SK-N-SH (cell line): ENCODE data around the gene TOM1L2. TPM values are rescaled to one million over a fixed set of nuclear protein-coding genes. Genes with fewer than 3 reads are reported as not detected.

Experiments used
- CTCF ChIA-PET: fragments of 300-600, 350-600 bp; formaldehyde crosslinking; extraction: SDS; loops from one replicate; lab custom pipeline; 2021; lab: Yijun Ruan, JAX
- POLR2A ChIA-PET: fragments of 350-600 bp; sonication (Branson Sonifier 250); formaldehyde crosslinking; extraction: SDS; loops from one replicate; lab custom pipeline; 2020; ENCODE audit warnings: antibody characterized with exemption, inconsistent platforms; lab: Yijun Ruan, JAX
- DNase-seq: peaks from one replicate; pipeline ENCODE4 v3.0.0; 2012
- H2AFZ ChIP-seq: fragments of 200-600 bp; sonication (generic); 2 replicates; pipeline ENCODE4 v1.8.1; 2016; ENCODE audit warnings: antibody characterized with exemption, mild to moderate bottlenecking, low read depth
- H3F3A ChIP-seq: fragments of 200-600 bp; sonication (generic); replicated peaks from 2 replicates; pipeline ENCODE3; 2016; ENCODE audit warnings: antibody characterized with exemption, mild to moderate bottlenecking; ENCODE audit not compliant: insufficient read depth
- H3K27ac ChIP-seq, 2 experiments: fragments of 200-500 bp in 1 of 2; fragments of 200-600 bp in 1 of 2; sonication (Bioruptor generic) in 1 of 2; sonication (generic), shearing (Covaris generic) in 1 of 2; 2 replicates each; pipeline versions ENCODE4 v1.5.1 to v1.6.1; 2014 to 2016; ENCODE audit warnings: low read depth in 2 of 2, inconsistent platforms in 1 of 2, low read length in 1 of 2, mild to moderate bottlenecking in 1 of 2, mixed read lengths in 1 of 2
- H3K27me3 ChIP-seq: fragments of 200-600 bp; sonication (generic), shearing (Covaris generic); 2 replicates; pipeline ENCODE4 v1.6.1; 2016; ENCODE audit warnings: mixed run types; ENCODE audit not compliant: insufficient read depth
- H3K36me3 ChIP-seq, 2 experiments: fragments of 200-500 bp in 1 of 2; fragments of 200-600 bp in 1 of 2; sonication (Bioruptor generic) in 1 of 2; sonication (generic) in 1 of 2; replicated peaks in 1 of 2; 2 replicates each; pipeline versions ENCODE3 to v1.5.1; 2014 to 2016; ENCODE audit warnings: low read length in 1 of 2, mild to moderate bottlenecking in 1 of 2; ENCODE audit not compliant: insufficient read depth in 2 of 2, control insufficient read depth in 1 of 2
- H3K4me1 ChIP-seq, 2 experiments: fragments of 200-500 bp in 1 of 2; fragments of 200-600 bp in 1 of 2; sonication (Bioruptor generic) in 1 of 2; sonication (generic), shearing (Covaris generic) in 1 of 2; 2 replicates each; pipeline versions ENCODE4 v1.5.1 to v1.6.1; 2014 to 2016; ENCODE audit warnings: low read depth in 1 of 2, low read length in 1 of 2, mixed run types in 1 of 2; ENCODE audit not compliant: insufficient read depth in 2 of 2, control insufficient read depth in 1 of 2
- H3K4me2 ChIP-seq: fragments of 200-600 bp; sonication (generic), shearing (Covaris generic); 2 replicates; pipeline ENCODE4 v1.6.1; 2017; ENCODE audit warnings: mixed run types
- H3K4me3 ChIP-seq, 2 experiments: fragments of 200-500 bp in 1 of 2; fragments of 200-600 bp in 1 of 2; sonication (Bioruptor generic) in 1 of 2; sonication (generic), shearing (Covaris generic) in 1 of 2; 2 replicates each; pipeline versions ENCODE4 v1.5.1 to v1.8.1; 2014 to 2016; ENCODE audit warnings: low read depth in 2 of 2, inconsistent platforms in 1 of 2, low read length in 1 of 2, mild to moderate bottlenecking in 1 of 2, mixed read lengths in 1 of 2, moderate library complexity in 1 of 2
- H3K79me2 ChIP-seq: fragments of 200-600 bp; sonication (generic); 2 replicates; pipeline ENCODE4 v1.8.1; 2017; ENCODE audit warnings: mild to moderate bottlenecking; ENCODE audit not compliant: insufficient read depth
- H3K9ac ChIP-seq: fragments of 200-600 bp; sonication (generic); 2 replicates; pipeline ENCODE4 v1.6.1; 2017; ENCODE audit warnings: mixed run types
- H3K9me2 ChIP-seq: fragments of 200-600 bp; sonication (generic); 2 replicates; pipeline ENCODE4 v1.6.1; 2017; ENCODE audit warnings: mixed run types
- H3K9me3 ChIP-seq: fragments of 200-600 bp; sonication (generic); 2 replicates; pipeline ENCODE4 v1.6.1; 2017; ENCODE audit warnings: mixed run types, mild to moderate bottlenecking, moderate library complexity
- H4K20me1 ChIP-seq: fragments of 200-600 bp; sonication (generic); 2 replicates; pipeline ENCODE4 v1.6.1; 2017; ENCODE audit warnings: mild to moderate bottlenecking, mixed run types; ENCODE audit not compliant: insufficient read depth
- CHD2 ChIP-seq: fragments of 150-350 bp; IDR thresholded peaks from 2 replicates; pipeline ENCODE4 v1.6.1; 2018; ENCODE audit warnings: low read length; ENCODE audit not compliant: partially characterized antibody
- FOSL2 ChIP-seq: IDR thresholded peaks from 2 replicates; pipeline ENCODE4 v1.4.0; 2012; ENCODE audit warnings: low read depth, mild to moderate bottlenecking, moderate library complexity, borderline replicate concordance
- FOXJ3 ChIP-seq: sonication (generic); formaldehyde crosslinking; IDR thresholded peaks from 2 replicates; pipeline ENCODE4 v1.5.1; 2020; ENCODE audit warnings: mild to moderate bottlenecking, missing genetic modification reagents
- GATA2 ChIP-seq: sonication (generic); formaldehyde crosslinking; IDR thresholded peaks from 2 replicates; pipeline ENCODE4 v1.5.0; 2020; ENCODE audit warnings: mild to moderate bottlenecking, missing genetic modification reagents
- MEF2A ChIP-seq: IDR thresholded peaks from 2 replicates; pipeline ENCODE4 v1.4.0; 2012; ENCODE audit warnings: low read depth, borderline replicate concordance
- POLR2AphosphoS5 ChIP-seq: IDR thresholded peaks from 2 replicates; pipeline ENCODE4 v1.6.1; 2012; ENCODE audit warnings: low read depth, low read length
- RCOR1 ChIP-seq: fragments of 150-350 bp; IDR thresholded peaks from 2 replicates; pipeline ENCODE4 v1.6.1; 2017; ENCODE audit warnings: antibody characterized with exemption, low read length
- RFX5 ChIP-seq: IDR thresholded peaks from 2 replicates; pipeline ENCODE4 v1.6.1; 2012; ENCODE audit warnings: mild to moderate bottlenecking, improper control_type of control experiment, low read length
- SIN3A ChIP-seq: IDR thresholded peaks from 2 replicates; pipeline ENCODE4 v1.6.1; 2012; ENCODE audit warnings: low read depth, mild to moderate bottlenecking, low read length, moderate library complexity, borderline replicate concordance
- SMC3 ChIP-seq: IDR thresholded peaks from 2 replicates; pipeline ENCODE4 v1.6.1; 2012; ENCODE audit warnings: low read depth, low read length, improper control_type of control experiment
- TAF1 ChIP-seq: IDR thresholded peaks from 2 replicates; pipeline ENCODE4 v1.6.1; 2012; ENCODE audit warnings: low read depth, mild to moderate bottlenecking, low read length, moderate library complexity, borderline replicate concordance
- TEAD4 ChIP-seq: IDR thresholded peaks from 2 replicates; pipeline ENCODE4 v1.4.0; 2012; ENCODE audit warnings: mild to moderate bottlenecking, borderline replicate concordance; ENCODE audit not compliant: insufficient read depth
- WGBS: methylation state at CpG from one replicate; pipeline ENCODE4 v1.1.6; 2017; ENCODE audit warnings: low lambda C conversion rate; 5-methylcytosine and 5-hydroxymethylcytosine counted together
- polyA plus RNA-seq, 3 experiments: library from polyadenylated mRNA; depleted of rRNA; stranded (reverse); fragments of >200 nt; gene quantifications; 2 replicates each; pipeline ENCODE4 v1.2.3, GENCODE V29; 2012
- TF ChIP-seq, protein P1 (sequence below): IDR thresholded peaks from 2 replicates; pipeline ENCODE4 v1.6.1; 2012; ENCODE audit warnings: mild to moderate bottlenecking, low read depth, low read length, moderate library complexity
- TF ChIP-seq, protein P2 (sequence below): IDR thresholded peaks from 2 replicates; pipeline ENCODE4 v1.4.0; 2012; ENCODE audit warnings: low read depth
- TF ChIP-seq, protein P3 (sequence below): fragments of 150-350 bp; IDR thresholded peaks from 2 replicates; pipeline ENCODE4 v1.6.1; 2016; ENCODE audit warnings: mild to moderate bottlenecking, low read depth, low read length
- TF ChIP-seq, protein P4 (sequence below): IDR thresholded peaks from 2 replicates; pipeline ENCODE4 v1.4.0; 2012; ENCODE audit warnings: low read depth, borderline replicate concordance
- TF ChIP-seq, protein P5 (sequence below): fragments of 200-600 bp; sonication (generic); IDR thresholded peaks from 2 replicates; pipeline ENCODE4 v1.6.1; 2017; ENCODE audit warnings: antibody characterized with exemption, mild to moderate bottlenecking, moderate library complexity

Gene TOM1L2
- polyA plus RNA-seq, 1 of the 3 experiments (the other 2 are of a cell fraction): 85.4 TPM

DNA sequence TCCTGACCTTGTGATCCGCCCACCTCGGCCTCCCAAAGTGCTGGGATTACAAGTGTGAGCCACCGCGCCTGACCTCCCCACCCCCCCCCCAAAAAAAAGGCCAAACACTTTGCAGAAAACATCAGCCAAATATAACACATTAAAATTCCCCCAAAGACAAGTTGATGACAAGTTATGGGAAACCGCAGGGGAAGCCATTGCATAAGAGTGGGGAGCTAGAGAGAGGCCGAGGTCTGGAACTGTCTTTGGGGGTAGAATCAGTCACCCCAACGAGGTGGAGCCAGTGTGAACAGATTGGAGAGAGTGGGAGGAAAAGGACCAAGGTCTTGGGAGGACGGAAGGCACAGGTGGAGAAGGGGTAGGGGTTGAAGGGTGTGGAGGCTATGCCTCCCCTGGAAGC, 3.2 kb upstream of the TOM1L2 start (continued):
- TF ChIP-seq GATA2: no peak
- TF ChIP-seq, all 33 proteins: peak for 0

DNA sequence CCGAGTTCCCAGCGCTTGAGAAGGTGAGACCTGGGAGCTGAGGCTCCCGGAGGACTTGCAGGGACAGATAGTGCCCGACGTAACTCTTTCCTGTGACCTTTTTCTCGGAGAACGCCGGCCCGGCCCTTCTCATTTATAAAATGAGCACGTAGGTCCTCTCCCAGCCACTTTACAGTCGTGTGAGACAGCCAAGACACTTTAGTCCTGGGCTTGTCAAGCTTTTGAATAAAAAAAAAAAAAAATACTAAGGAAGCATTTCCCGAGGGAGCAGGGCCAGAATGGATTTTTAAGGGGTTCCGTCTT, 703 bp upstream of the TOM1L2 start:
- Histone ChIP-seq H2AFZ (peak overlapping the region; percentile 82), H3F3A (no peaks in the 10 kb centered on the region), H3K4me3 (peak overlapping the region; percentile 67 to 71), H3K4me2 (peak overlapping the region; percentile 85), H4K20me1 (peaks cover 4% of the 10 kb centered on the region), H3K9me2 (no peaks in the 10 kb centered on the region), H3K36me3 (no peaks in the 10 kb centered on the region), H3K4me1 (peaks cover 0 to 15% of the 10 kb centered on the region in 2 experiments; a peak in 2 of 4 replicates), H3K27ac (peak overlapping the region in 1 of 2 experiments; percentile 73; a peak in 2 of 4 replicates), H3K9me3 (no peaks in the 10 kb centered on the region), H3K27me3 (no peaks in the 10 kb centered on the region), H3K9ac (peak overlapping the region; percentile 76), H3K79me2 (peaks cover 43% of the 10 kb centered on the region)
- whole genome bisulfite sequencing: 2% methylated on average over 13 of the region's 13 CpGs
- ChIA-PET CTCF (interaction anchor here (1.4 to 2.6 kb wide), 6 partner anchors 12 to 61 kb away, joined by 3 to 8 read pairs (median 4); no protein-coding TSS in a partner anchor), POLR2A (interaction anchor here (0.7 kb wide), 1 partner anchor 29 kb away, joined by 4 read pairs; no protein-coding TSS in a partner anchor)
- TF ChIP-seq MEF2A: no peak
- TF ChIP-seq RCOR1: no peak
- TF ChIP-seq, protein P1, sequence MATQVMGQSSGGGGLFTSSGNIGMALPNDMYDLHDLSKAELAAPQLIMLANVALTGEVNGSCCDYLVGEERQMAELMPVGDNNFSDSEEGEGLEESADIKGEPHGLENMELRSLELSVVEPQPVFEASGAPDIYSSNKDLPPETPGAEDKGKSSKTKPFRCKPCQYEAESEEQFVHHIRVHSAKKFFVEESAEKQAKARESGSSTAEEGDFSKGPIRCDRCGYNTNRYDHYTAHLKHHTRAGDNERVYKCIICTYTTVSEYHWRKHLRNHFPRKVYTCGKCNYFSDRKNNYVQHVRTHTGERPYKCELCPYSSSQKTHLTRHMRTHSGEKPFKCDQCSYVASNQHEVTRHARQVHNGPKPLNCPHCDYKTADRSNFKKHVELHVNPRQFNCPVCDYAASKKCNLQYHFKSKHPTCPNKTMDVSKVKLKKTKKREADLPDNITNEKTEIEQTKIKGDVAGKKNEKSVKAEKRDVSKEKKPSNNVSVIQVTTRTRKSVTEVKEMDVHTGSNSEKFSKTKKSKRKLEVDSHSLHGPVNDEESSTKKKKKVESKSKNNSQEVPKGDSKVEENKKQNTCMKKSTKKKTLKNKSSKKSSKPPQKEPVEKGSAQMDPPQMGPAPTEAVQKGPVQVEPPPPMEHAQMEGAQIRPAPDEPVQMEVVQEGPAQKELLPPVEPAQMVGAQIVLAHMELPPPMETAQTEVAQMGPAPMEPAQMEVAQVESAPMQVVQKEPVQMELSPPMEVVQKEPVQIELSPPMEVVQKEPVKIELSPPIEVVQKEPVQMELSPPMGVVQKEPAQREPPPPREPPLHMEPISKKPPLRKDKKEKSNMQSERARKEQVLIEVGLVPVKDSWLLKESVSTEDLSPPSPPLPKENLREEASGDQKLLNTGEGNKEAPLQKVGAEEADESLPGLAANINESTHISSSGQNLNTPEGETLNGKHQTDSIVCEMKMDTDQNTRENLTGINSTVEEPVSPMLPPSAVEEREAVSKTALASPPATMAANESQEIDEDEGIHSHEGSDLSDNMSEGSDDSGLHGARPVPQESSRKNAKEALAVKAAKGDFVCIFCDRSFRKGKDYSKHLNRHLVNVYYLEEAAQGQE: no peak
- no peak for TF ChIP-seq FOXJ3 (CRISPR knock-in tag)
- TF ChIP-seq TEAD4: no peak
- TF ChIP-seq, protein P2, sequence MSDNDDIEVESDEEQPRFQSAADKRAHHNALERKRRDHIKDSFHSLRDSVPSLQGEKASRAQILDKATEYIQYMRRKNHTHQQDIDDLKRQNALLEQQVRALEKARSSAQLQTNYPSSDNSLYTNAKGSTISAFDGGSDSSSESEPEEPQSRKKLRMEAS: no peak
- no peak for TF ChIP-seq TAF1
- no peak for TF ChIP-seq SIN3A
- TF ChIP-seq POLR2AphosphoS5: no peak
- TF ChIP-seq CHD2: no peak
- TF ChIP-seq, protein P3, sequence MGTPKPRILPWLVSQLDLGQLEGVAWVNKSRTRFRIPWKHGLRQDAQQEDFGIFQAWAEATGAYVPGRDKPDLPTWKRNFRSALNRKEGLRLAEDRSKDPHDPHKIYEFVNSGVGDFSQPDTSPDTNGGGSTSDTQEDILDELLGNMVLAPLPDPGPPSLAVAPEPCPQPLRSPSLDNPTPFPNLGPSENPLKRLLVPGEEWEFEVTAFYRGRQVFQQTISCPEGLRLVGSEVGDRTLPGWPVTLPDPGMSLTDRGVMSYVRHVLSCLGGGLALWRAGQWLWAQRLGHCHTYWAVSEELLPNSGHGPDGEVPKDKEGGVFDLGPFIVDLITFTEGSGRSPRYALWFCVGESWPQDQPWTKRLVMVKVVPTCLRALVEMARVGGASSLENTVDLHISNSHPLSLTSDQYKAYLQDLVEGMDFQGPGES: no peak
- no peak for TF ChIP-seq FOSL2
- TF ChIP-seq, protein P4, sequence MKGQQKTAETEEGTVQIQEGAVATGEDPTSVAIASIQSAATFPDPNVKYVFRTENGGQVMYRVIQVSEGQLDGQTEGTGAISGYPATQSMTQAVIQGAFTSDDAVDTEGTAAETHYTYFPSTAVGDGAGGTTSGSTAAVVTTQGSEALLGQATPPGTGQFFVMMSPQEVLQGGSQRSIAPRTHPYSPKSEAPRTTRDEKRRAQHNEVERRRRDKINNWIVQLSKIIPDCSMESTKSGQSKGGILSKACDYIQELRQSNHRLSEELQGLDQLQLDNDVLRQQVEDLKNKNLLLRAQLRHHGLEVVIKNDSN: no peak
- TF ChIP-seq RFX5: no peak
- no peak for TF ChIP-seq GATA2
- no peak for TF ChIP-seq SMC3
- TF ChIP-seq, protein P5, sequence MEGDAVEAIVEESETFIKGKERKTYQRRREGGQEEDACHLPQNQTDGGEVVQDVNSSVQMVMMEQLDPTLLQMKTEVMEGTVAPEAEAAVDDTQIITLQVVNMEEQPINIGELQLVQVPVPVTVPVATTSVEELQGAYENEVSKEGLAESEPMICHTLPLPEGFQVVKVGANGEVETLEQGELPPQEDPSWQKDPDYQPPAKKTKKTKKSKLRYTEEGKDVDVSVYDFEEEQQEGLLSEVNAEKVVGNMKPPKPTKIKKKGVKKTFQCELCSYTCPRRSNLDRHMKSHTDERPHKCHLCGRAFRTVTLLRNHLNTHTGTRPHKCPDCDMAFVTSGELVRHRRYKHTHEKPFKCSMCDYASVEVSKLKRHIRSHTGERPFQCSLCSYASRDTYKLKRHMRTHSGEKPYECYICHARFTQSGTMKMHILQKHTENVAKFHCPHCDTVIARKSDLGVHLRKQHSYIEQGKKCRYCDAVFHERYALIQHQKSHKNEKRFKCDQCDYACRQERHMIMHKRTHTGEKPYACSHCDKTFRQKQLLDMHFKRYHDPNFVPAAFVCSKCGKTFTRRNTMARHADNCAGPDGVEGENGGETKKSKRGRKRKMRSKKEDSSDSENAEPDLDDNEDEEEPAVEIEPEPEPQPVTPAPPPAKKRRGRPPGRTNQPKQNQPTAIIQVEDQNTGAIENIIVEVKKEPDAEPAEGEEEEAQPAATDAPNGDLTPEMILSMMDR: no peak
- DNase-seq: no peak
